Epithelial cell of esophagus (primary cell): ENCODE measurements around the gene C12orf57.
A peak's percentile ranks its signal among the peaks of the same experiment; 100 is the strongest.

ENCODE experiments used
- DNase-seq: peaks from one replicate; pipeline ENCODE4 v3.0.0; 2010; ENCODE audit warnings: low read depth
- H3K4me3 ChIP-seq: 2 replicates; pipeline ENCODE4 v1.5.1; 2011; ENCODE audit warnings: mild to moderate bottlenecking, low read length, control low read depth
- CTCF ChIP-seq: IDR thresholded peaks from 2 replicates; pipeline ENCODE4 v1.5.1; 2011; ENCODE audit warnings: low read depth, mild to moderate bottlenecking, low read length, control low read depth, inconsistent platforms; ENCODE audit not compliant: insufficient read depth; ENCODE audit errors: missing control alignments

Gene C12orf57

GRCh38 chr12:6974180-6974579, 30.4 kb downstream of the C12orf57 start:
- no peak for TF ChIP-seq CTCF
- no peak for DNase-seq
- H3K4me3 ChIP-seq = no peak overlapping the region

- H3K4me3 ChIP-seq = no peak overlapping the region
- no peak for DNase-seq
- no peak for TF ChIP-seq CTCF
Measured at GRCh38 chr12:6975297-6976032, 31.6 kb downstream of the C12orf57 start.

GRCh38 chr12:6977653-6978052, 33.8 kb downstream of the C12orf57 start:
- no peak overlapping the region for H3K4me3 ChIP-seq

GRCh38 chr12:6978188-6978587, 34.4 kb downstream of the C12orf57 start:
- H3K4me3 ChIP-seq = no peak overlapping the region
- TF ChIP-seq CTCF = no peak
- no peak for DNase-seq

More at GRCh38 chr12:6977653-6978052, 33.8 kb downstream of the C12orf57 start:
- TF ChIP-seq CTCF = no peak
- DNase-seq = no peak

GRCh38 chr12:6978611-6979011, 34.8 kb downstream of the C12orf57 start:
- no peak for TF ChIP-seq CTCF
- H3K4me3 ChIP-seq = no peak overlapping the region
- peak; percentile 67 for DNase-seq

- peak; percentile 61 for DNase-seq
- TF ChIP-seq CTCF = no peak
- no peak overlapping the region for H3K4me3 ChIP-seq
Measured at GRCh38 chr12:6979021-6979420, 35.2 kb downstream of the C12orf57 start.

- TF ChIP-seq CTCF = no peak
- no peak overlapping the region for H3K4me3 ChIP-seq
- no peak for DNase-seq
Measured at GRCh38 chr12:6979453-6979852, 35.6 kb downstream of the C12orf57 start.
